Caco-2 (cell line): ENCODE measurements around the gene GAS7. TPM values are rescaled to one million over a fixed set of nuclear protein-coding genes. Genes with fewer than 3 reads are reported as not detected.

ENCODE experiments used
- BruUV-seq: library from RNA; stranded (reverse); fragments of 400-500 nt; replicated peaks from 2 replicates; lab custom pipeline; 2021; lab: Mats Ljungman, UMichigan
- CTCF ChIA-PET: fragments of 300-600 bp; sonication (Branson Sonifier 250); formaldehyde crosslinking; loops from one replicate; lab custom pipeline; 2022; ENCODE audit warnings: antibody characterized with exemption; lab: Charles Lee
- POLR2A ChIA-PET: fragments of 300-600 bp; sonication (Branson Sonifier 250); formaldehyde crosslinking; loops from one replicate; lab custom pipeline; 2022; ENCODE audit warnings: antibody characterized with exemption; lab: Charles Lee
- DNase-seq, 2 experiments: peaks; one replicate each; pipeline versions ENCODE4 v3.0.0 to v3.0.0-alpha.2; 2020 to 2022
- H3K27me3 ChIP-seq: replicated peaks from 2 replicates; pipeline ENCODE4 v1.6.0; 2011; ENCODE audit warnings: low read length; ENCODE audit not compliant: control insufficient read depth, insufficient read depth
- H3K36me3 ChIP-seq: 2 replicates; pipeline ENCODE4 v1.5.1; 2011; ENCODE audit warnings: low read length; ENCODE audit not compliant: control insufficient read depth, insufficient read depth
- H3K4me1 ChIP-seq: fragments of 250-450 bp; sonication (Bioruptor Pico); 2 replicates; pipeline ENCODE4 v1.5.1; 2020; ENCODE audit warnings: mild to moderate bottlenecking
- H3K4me3 ChIP-seq: 2 replicates; pipeline ENCODE4 v1.5.1; 2011; ENCODE audit warnings: low read depth, mild to moderate bottlenecking, control low read depth, low read length
- H3K9me3 ChIP-seq: fragments of 250-450 bp; sonication (Bioruptor Pico); 2 replicates; pipeline ENCODE4 v1.5.1; 2020; ENCODE audit warnings: mild to moderate bottlenecking, moderate library complexity
- H3K27ac Mint-ChIP-seq: one replicate; pipeline ENCODE4 v1.8.0; 2022; ENCODE audit warnings: mixed read lengths; ENCODE audit not compliant: unreplicated experiment
- H3K27me3 Mint-ChIP-seq: one replicate; pipeline ENCODE4 v1.8.0; 2022; ENCODE audit warnings: mixed read lengths; ENCODE audit not compliant: insufficient read depth, unreplicated experiment
- H3K36me3 Mint-ChIP-seq: one replicate; pipeline ENCODE4 v1.8.0; 2022; ENCODE audit warnings: mild to moderate bottlenecking, mixed read lengths; ENCODE audit not compliant: insufficient read depth, unreplicated experiment
- H3K4me1 Mint-ChIP-seq: one replicate; pipeline ENCODE4 v1.8.0; 2022; ENCODE audit warnings: low read depth, mixed read lengths; ENCODE audit not compliant: unreplicated experiment
- H3K4me3 Mint-ChIP-seq: one replicate; pipeline ENCODE4 v1.8.0; 2022; ENCODE audit warnings: mild to moderate bottlenecking, moderate library complexity, mixed read lengths; ENCODE audit not compliant: unreplicated experiment
- H3K9me3 Mint-ChIP-seq: one replicate; pipeline ENCODE4 v1.8.0; 2022; ENCODE audit warnings: mixed read lengths; ENCODE audit not compliant: unreplicated experiment
- intact Hi-C: fragments of 100-400 bp; cut with micrococcal nuclease; formaldehyde crosslinking; loops from one replicate; pipeline ENCODE4 v1.10.0; 2022; ENCODE audit not compliant: unreplicated experiment
- total RNA-seq: library from RNA; stranded (reverse); gene quantifications from 2 replicates; pipeline ENCODE4 v1.2.3, GENCODE V29; 2022
- TF ChIP-seq, protein P1 (sequence below), 2 experiments: fragments of 200-600 bp in 1 of 2; IDR thresholded peaks; 1 replicate in 1 of 2; 2 replicates in 1 of 2; pipeline versions ENCODE4 v1.5.1 to v1.8.0; 2011 to 2022; ENCODE audit warnings: antibody characterized with exemption in 1 of 2, control low read depth in 1 of 2, inconsistent platforms in 1 of 2, low read depth in 1 of 2, low read length in 1 of 2, mild to moderate bottlenecking in 1 of 2, moderate library complexity in 1 of 2; ENCODE audit not compliant: insufficient read depth in 1 of 2, severe bottlenecking in 1 of 2, unreplicated experiment in 1 of 2

Gene GAS7
- total RNA-seq, 1 experiment from 2014 or later, result 0.34 TPM

DNA sequence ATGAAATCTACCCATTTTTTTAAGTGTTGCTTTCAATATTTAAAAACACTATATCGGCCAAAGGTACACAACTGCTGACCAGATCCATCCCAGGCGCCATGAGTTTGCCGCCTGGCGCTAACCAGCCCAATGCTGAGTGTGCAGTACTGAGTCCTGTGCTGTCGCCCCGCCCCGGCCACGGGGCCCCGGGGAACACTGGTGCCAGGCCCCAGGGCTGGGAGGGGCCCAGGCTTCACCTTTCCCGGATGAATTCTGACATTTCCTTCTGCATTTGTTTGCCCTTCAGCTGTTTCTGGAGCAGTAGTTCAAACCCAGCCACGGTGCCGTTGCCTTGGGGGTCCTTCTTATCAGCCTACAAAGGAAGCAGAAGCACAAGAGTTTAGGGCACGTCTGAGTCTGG, 255.5 kb downstream of the GAS7 start:
- Histone ChIP-seq H3K4me3 (no peak overlapping the region), H3K9me3 (no peaks in the 10 kb centered on the region), H3K36me3 (no peaks in the 10 kb centered on the region), H3K4me1 (no peaks in the 10 kb centered on the region), H3K27me3 (no peaks in the 10 kb centered on the region)
- POLR2A ChIA-PET, result no interaction called here
- Mint-ChIP-seq H3K4me3 (no peak overlapping the region), H3K9me3 (no peaks in the 10 kb centered on the region), H3K36me3 (no peaks in the 10 kb centered on the region), H3K27ac (no peak overlapping the region), H3K27me3 (peaks cover 2% of the 10 kb centered on the region), H3K4me1 (no peaks in the 10 kb centered on the region)
- TF ChIP-seq, protein P1, sequence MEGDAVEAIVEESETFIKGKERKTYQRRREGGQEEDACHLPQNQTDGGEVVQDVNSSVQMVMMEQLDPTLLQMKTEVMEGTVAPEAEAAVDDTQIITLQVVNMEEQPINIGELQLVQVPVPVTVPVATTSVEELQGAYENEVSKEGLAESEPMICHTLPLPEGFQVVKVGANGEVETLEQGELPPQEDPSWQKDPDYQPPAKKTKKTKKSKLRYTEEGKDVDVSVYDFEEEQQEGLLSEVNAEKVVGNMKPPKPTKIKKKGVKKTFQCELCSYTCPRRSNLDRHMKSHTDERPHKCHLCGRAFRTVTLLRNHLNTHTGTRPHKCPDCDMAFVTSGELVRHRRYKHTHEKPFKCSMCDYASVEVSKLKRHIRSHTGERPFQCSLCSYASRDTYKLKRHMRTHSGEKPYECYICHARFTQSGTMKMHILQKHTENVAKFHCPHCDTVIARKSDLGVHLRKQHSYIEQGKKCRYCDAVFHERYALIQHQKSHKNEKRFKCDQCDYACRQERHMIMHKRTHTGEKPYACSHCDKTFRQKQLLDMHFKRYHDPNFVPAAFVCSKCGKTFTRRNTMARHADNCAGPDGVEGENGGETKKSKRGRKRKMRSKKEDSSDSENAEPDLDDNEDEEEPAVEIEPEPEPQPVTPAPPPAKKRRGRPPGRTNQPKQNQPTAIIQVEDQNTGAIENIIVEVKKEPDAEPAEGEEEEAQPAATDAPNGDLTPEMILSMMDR (IDR thresholded peaks at IDR 0.05; ENCODE audit: insufficient read depth in 1 of 2, low read depth in 1 of 2, low read length in 1 of 2, severe bottlenecking in 1 of 2, unreplicated experiment in 1 of 2), result no peak
- intact Hi-C loops, result no loop called here
- CTCF ChIA-PET, result no interaction called here
- DNase-seq, result no peak
- BruUV-seq, result no TSS peak

DNA sequence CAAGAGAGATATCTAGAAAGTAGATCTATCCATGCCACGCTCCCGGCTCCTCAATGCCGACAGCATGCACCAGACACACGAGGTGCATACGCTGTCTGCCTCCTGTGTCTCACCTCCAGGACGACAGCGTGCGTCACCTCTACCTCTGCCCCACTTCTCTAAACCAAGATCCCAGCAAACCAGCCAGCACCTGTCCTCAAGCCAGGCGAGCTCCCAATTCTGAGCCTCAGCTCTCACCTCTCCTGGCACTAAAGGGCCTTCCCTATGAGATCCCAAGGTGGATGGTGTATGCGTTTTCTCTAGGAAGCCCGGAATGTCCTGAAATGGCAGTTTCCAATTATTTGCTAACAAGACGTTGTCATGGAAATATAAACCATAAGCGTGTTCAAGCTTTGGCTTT, 257.1 kb downstream of the GAS7 start:
- Mint-ChIP-seq H3K9me3 (no peaks in the 10 kb centered on the region), H3K27ac (no peak overlapping the region), H3K4me3 (no peak overlapping the region), H3K36me3 (no peaks in the 10 kb centered on the region), H3K4me1 (no peaks in the 10 kb centered on the region), H3K27me3 (no peaks in the 10 kb centered on the region)
- Histone ChIP-seq H3K9me3 (no peaks in the 10 kb centered on the region), H3K4me3 (no peak overlapping the region), H3K27me3 (no peaks in the 10 kb centered on the region), H3K36me3 (no peaks in the 10 kb centered on the region), H3K4me1 (no peaks in the 10 kb centered on the region)
- DNase-seq, result no peak
- ChIA-PET CTCF (no interaction called here), POLR2A (no interaction called here)
- TF ChIP-seq, protein P1 (IDR thresholded peaks at IDR 0.05; ENCODE audit: insufficient read depth in 1 of 2, low read depth in 1 of 2, low read length in 1 of 2, severe bottlenecking in 1 of 2, unreplicated experiment in 1 of 2), result no peak
- BruUV-seq, result no TSS peak
- intact Hi-C loops, result no loop called here

DNA sequence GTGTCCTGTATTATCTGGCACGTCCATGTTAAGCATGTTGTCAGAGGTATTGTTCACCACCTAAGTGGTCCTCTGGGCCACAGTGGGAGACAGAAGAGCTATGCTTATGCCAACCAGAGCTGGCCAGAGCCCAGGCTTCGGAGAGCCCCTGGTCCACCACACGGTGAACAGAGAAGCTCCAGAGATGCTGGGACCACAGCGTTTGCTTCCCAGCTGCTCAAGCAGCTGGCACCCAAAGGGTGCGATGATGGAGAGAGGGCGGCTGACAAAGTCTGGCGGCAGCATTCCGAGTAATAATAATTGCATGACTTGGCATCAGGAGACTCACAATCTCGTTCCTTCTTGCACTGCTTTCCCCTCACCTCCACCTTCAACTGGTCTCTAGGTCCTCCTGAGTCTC, 257.6 kb downstream of the GAS7 start:
- H3K27me3 Mint-ChIP-seq, result no peaks in the 10 kb centered on the region
- no TSS peak for BruUV-seq
- no peak for DNase-seq
- ChIA-PET POLR2A (no interaction called here), CTCF (no interaction called here)
- Histone ChIP-seq H3K9me3 (no peaks in the 10 kb centered on the region), H3K4me1 (no peaks in the 10 kb centered on the region), H3K36me3 (no peaks in the 10 kb centered on the region), H3K27me3 (no peaks in the 10 kb centered on the region), H3K4me3 (no peak overlapping the region)
- H3K9me3 Mint-ChIP-seq, result no peaks in the 10 kb centered on the region
- no peaks in the 10 kb centered on the region for H3K36me3 Mint-ChIP-seq
- H3K4me1 Mint-ChIP-seq, result no peaks in the 10 kb centered on the region
- no peak overlapping the region for H3K27ac Mint-ChIP-seq
- intact Hi-C loops, result no loop called here
- TF ChIP-seq, protein P1 (IDR thresholded peaks at IDR 0.05; ENCODE audit: insufficient read depth in 1 of 2, low read depth in 1 of 2, low read length in 1 of 2, severe bottlenecking in 1 of 2, unreplicated experiment in 1 of 2), result no peak
- H3K4me3 Mint-ChIP-seq, result no peak overlapping the region
